Uterus (tissue), 4 donors: ENCODE data around the gene POTEM. TPM values are rescaled to one million over a fixed set of nuclear protein-coding genes. Genes with fewer than 3 reads are reported as not detected.
"Not testable (repeated sequence)": the region's sequence is repeated elsewhere in the genome, so short reads cannot be mapped to it uniquely, and the experiment has no call there.

ENCODE experiments used
- DNase-seq, 2 donors: peaks; one replicate each; pipeline ENCODE4 v3.0.0-alpha.2; 2019 to 2020
- H3K27ac ChIP-seq, 2 donors: fragments of 200-600 bp; sonication (generic); 1 replicate in 1 of 2; 2 replicates in 1 of 2; pipeline ENCODE4 v1.5.1; 2016 to 2018
- H3K27me3 ChIP-seq, 2 donors: fragments of 200-600 bp; sonication (generic); one replicate each; pipeline ENCODE4 v1.5.1; 2018 to 2019; ENCODE audit warnings: control low read depth in 1 of 2
- H3K36me3 ChIP-seq, 2 donors: fragments of 200-600 bp; sonication (generic); one replicate each; pipeline ENCODE4 v1.5.1; 2019; ENCODE audit warnings: control low read depth in 1 of 2
- H3K4me1 ChIP-seq, 2 donors: fragments of 200-600 bp; sonication (generic); one replicate each; pipeline ENCODE4 v1.5.1; 2018 to 2019; ENCODE audit warnings: control low read depth in 1 of 2
- H3K4me3 ChIP-seq, 2 donors: fragments of 200-600 bp; sonication (generic); 1 replicate in 1 of 2; 2 replicates in 1 of 2; pipeline ENCODE4 v1.5.1; 2018 to 2019; ENCODE audit warnings: mild to moderate bottlenecking in 1 of 2
- H3K9me3 ChIP-seq, 2 donors: fragments of 200-600 bp; sonication (generic); one replicate each; pipeline ENCODE4 v1.5.1; 2019; ENCODE audit warnings: control low read depth in 1 of 2
- intact Hi-C: fragments of 100-400 bp; cut with DNase I; formaldehyde crosslinking; loops from one replicate; pipeline ENCODE4 v1.15.1; 2023; ENCODE audit warnings: low total_unique reads
- total RNA-seq, 4 donors: library from RNA; depleted of rRNA in 3 of 4; stranded (reverse); fragments of >200 nt in 3 of 4; gene quantifications; one replicate each; pipeline versions ENCODE4 v1.1.0 to v1.2.4, GENCODE V29; 2014 to 2023
- donor health status: DM: yes; HTN: yes; CAD: no.

Gene POTEM
- not detected for total RNA-seq

DNA sequence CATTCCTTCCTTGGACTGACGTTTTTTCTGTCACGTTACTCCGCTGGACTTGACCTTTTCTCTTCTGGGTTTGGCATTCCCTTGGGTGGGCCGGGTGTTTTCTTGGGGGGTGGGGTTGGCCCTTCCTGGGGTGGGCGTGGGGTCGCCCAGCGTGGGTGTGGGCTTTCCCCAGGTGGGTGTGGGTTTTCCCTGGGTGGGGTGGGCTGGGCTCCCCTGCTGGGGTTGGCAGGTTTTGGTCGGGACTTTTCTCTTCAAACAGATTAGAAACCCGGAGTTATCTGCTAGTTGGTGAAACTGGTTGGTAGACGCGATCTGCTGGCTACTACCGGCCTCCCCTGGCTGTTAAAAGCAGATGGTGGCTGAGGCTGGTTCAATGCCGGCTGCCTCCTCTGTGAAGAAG is at the start of gene POTEM:
Gene POTEM (plus strand): TSS at position 301 of the 400 bp plus-strand sequence. CDS start 52 bp downstream, at position 353.
- H3K4me3 ChIP-seq, H3K27me3 ChIP-seq, H3K9me3 ChIP-seq, DNase-seq, H3K27ac ChIP-seq, H3K4me1 ChIP-seq, intact Hi-C loops, H3K36me3 ChIP-seq: not testable (repeated sequence)

DNA sequence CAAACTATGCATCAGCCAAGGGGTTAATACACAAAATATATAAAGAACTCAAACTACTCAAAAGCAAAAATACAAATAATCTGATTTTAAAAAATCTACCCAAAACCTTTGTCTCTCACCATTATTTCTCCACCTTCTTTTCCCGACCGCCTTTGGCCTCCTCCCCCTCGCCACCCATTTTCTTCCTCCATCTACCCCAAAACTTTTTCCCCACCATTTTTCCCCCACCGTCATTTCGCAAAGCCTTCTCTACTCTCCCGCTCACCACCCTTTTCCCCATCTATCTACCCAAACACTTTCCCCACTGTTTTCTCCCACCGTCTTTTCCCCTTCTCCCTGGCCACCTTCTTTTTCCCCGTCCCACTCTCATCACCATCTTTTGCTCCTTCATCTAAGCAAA is 48.9 kb upstream of the POTEM start:
- H3K4me3 ChIP-seq, intact Hi-C loops, H3K27ac ChIP-seq, H3K36me3 ChIP-seq, H3K27me3 ChIP-seq, H3K4me1 ChIP-seq, H3K9me3 ChIP-seq, DNase-seq: not testable (repeated sequence)

DNA sequence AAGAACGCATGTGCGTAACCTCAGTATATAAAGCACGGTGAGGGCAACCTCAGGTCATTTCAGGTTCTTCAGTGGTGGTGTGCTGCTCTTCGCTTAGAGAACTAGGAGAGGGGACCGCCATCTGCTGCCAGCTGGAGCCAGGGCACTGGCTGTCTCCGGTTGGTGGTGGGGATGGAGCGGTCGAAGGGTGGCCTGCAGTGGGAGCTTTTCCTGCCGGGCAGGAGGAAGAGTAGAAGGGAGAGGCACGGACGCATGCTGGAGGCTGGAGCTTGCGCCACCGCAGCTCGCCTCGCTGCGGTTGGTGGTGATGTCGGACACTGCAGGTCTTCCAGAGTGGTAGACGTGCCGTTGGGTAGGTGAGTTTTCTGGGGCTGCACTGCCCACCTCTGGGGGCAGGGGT is 47.2 kb upstream of the POTEM start:
- H3K36me3 ChIP-seq, intact Hi-C loops, H3K27me3 ChIP-seq, H3K4me3 ChIP-seq, H3K4me1 ChIP-seq, DNase-seq, H3K9me3 ChIP-seq, H3K27ac ChIP-seq: not testable (repeated sequence)

DNA sequence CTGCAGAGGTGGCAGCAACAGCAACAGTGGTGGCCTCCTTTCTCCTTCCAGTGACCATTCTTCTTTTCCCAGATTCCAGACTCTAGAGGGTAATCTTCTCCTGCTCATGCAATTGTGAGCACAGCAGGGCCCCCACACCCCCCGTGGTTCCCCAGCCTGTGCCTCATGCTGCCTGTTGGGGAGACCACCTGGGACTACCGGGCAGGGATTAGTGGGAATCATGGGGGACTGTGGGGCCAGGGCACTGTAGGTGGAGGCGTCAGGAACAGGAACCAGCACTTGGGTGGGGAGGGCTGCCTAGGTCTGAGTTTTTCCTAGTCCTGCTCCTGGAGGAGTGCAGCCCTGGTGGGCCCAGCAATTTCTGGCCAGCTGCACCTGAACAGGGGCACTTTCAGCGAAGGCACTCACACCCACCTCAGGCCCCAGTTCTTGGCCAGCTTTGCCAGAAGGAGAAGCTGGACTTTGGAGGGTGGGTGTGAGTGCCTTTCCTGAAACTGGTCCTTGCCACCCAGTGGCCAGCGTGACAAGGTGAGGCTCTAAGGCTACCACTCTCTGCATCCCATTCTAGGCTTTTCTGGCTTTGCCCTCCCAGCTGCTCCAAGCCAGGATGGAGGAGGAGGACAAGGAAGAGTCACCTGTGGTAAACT is 46.1 kb upstream of the POTEM start:
- DNase-seq, H3K36me3 ChIP-seq, H3K9me3 ChIP-seq, H3K27ac ChIP-seq, intact Hi-C loops, H3K4me1 ChIP-seq, H3K4me3 ChIP-seq, H3K27me3 ChIP-seq: not testable (repeated sequence)

DNA sequence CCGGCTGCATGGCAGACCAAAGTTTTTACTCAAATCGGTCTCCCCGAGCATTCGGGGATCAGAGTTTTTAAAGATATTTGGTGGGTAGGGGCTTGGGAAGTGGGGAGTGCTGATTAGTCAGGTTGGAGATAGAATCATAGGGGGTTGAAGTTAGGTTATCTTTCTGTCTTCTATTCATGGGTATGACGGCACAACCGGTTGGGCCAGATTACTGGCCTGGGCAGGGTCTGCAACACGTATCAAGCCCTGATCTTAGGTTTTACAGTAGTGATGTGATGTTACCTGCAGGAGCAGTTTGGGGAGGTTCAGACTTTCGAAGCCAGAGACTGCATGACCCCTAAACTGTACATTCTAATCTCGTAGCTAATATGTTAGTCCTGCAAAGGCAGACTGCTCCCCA is 30.4 kb upstream of the POTEM start:
- intact Hi-C loops, H3K27ac ChIP-seq, H3K9me3 ChIP-seq, H3K27me3 ChIP-seq, H3K36me3 ChIP-seq, H3K4me1 ChIP-seq, DNase-seq, H3K4me3 ChIP-seq: not testable (repeated sequence)

DNA sequence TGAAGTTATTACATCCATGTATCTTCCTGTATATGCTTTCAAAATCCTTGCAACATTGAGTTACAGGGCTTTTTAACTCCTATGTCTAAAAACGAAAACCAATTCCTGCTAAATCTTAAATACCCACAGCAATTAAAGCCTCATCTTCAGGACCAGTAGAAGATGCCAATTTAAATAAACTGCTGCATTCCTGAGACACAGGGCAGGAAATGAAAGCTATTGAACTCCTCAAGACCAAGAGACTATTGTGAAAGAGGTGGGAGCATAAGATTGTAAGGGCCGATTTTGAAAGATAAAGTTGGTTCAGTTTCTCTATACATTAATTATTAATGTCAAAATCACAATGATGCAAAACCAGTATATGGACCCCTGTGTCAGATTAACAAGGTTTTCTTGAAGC is 28.5 kb upstream of the POTEM start:
- intact Hi-C loops, H3K4me1 ChIP-seq, DNase-seq, H3K27me3 ChIP-seq, H3K36me3 ChIP-seq, H3K9me3 ChIP-seq, H3K27ac ChIP-seq, H3K4me3 ChIP-seq: not testable (repeated sequence)

DNA sequence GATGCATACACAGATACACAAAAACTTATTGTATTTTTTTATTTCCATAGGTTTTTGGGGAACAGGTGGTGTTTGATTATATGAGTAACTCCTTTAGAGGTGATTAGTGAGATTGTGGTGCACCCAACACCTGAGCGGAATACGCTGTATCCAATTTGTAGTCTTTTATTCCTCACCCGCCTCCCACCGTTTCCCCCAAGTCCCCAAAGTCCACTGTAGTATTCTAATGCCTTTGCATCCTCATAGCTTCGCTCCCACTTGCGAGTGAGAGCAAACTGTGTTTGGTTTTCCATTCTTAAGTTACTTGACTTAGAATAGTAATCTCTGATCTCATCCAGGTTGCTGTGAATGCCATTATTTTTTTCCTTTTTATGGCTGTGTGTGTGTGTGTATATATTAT is 17.3 kb upstream of the POTEM start:
- H3K27me3 ChIP-seq, H3K36me3 ChIP-seq, H3K4me1 ChIP-seq, intact Hi-C loops, H3K9me3 ChIP-seq, H3K4me3 ChIP-seq, H3K27ac ChIP-seq, DNase-seq: not testable (repeated sequence)

DNA sequence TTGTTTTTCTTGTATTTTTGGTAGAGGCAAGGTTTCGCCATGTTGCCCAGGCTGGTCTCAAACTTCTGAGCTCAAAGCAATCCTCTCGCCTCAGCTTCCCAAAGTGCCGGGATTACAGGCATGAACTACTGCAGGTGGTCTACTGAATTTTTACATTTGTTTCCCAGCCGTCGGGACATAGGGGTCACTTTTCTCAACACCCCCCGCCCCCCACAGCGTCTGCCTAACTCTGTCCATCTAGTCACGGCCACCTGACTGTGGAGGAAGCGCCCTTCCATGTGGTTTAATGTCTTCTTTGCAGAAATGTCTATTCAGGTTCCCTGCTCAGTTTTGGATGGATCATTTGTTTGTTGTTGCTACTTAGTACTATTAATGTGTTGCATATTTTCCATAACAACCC is 14.1 kb upstream of the POTEM start:
- H3K36me3 ChIP-seq, H3K9me3 ChIP-seq, H3K4me1 ChIP-seq, DNase-seq, H3K27ac ChIP-seq, H3K27me3 ChIP-seq, intact Hi-C loops, H3K4me3 ChIP-seq: not testable (repeated sequence)

DNA sequence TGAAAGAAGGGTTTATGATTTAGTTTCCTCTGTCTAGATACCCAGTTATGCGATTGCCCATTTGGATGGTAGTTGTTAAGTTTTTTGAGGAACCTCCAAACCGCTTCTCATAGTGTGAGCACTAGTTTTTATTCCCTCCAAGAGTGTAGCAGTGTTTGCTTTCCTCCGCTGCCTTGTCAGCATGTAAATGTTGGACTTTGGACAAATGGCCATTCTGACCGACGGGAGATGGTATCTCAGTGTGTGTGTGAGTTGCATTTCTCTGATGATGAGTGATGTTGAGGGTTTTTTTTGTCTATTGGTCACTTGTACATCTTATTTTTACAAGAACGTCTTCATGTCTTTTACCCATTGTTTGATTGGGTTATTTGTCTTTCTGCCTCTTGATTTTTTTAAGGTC is 11.4 kb upstream of the POTEM start:
- intact Hi-C loops, H3K27me3 ChIP-seq, H3K27ac ChIP-seq, DNase-seq, H3K36me3 ChIP-seq, H3K4me3 ChIP-seq, H3K9me3 ChIP-seq, H3K4me1 ChIP-seq: not testable (repeated sequence)

DNA sequence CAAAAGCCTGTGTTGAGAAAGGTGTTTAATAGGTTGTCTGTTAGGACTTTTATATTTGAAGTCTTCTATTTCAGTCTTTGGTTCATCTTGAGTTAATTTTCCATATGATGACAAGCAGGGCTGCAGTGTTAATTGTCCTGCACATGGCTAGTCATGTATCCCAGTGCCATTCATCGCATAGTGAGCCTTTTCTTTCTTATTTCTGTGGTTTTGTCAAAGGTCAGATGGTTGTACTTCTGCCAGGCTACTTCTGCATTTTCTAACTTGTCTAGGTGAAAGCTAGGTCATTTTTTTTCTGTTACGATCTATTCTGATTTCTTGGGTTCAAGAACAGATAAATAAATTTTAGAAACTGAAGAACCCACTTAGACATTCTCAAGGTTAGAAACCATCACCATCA is 5.7 kb upstream of the POTEM start:
- H3K27ac ChIP-seq, H3K27me3 ChIP-seq, H3K36me3 ChIP-seq, intact Hi-C loops, DNase-seq, H3K9me3 ChIP-seq, H3K4me3 ChIP-seq, H3K4me1 ChIP-seq: not testable (repeated sequence)

DNA sequence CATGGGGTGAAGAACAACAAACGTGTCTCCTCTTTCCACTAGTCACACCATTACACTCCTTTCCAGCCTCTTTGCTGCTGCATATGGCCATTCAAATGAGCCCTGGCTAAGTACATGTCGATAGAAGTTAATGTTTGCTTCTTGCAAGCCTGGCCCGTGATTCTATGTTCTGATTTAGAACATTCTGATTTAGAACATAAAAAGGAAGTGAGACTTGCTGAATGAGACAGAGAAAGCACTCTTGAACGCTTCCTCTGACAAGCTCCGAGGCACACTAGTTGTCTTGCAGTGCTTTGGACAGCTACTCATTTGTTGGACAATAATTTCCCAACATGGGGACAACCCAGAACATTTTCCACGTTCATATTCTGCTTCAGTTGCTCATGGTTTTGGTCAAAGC is 5.1 kb upstream of the POTEM start:
- H3K4me1 ChIP-seq, intact Hi-C loops, H3K27ac ChIP-seq: not testable (repeated sequence)

DNA sequence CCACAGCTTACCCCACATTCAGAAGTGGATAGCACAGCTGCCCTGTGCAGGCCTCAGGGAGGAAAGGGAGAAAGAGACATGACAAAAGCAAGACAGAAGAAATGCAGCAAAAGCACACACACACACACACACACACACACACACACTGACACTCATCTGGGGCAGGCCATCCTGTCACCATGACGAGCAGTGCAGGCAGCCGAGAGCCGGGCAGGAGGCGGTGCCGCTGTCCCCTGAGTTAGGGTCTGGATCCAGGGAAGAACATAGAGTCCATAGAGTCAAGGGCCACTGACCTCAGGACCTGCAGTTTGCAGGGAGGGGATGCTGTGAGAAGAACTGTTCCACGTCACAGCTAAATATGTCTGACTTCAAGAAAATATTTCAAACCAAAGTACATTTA is 4.0 kb upstream of the POTEM start:
- not testable (repeated sequence) for DNase-seq

More for the DNA sequence above, 5.1 kb upstream of the POTEM start:
- H3K9me3 ChIP-seq, H3K4me3 ChIP-seq, H3K36me3 ChIP-seq, DNase-seq, H3K27me3 ChIP-seq: not testable (repeated sequence)

DNA sequence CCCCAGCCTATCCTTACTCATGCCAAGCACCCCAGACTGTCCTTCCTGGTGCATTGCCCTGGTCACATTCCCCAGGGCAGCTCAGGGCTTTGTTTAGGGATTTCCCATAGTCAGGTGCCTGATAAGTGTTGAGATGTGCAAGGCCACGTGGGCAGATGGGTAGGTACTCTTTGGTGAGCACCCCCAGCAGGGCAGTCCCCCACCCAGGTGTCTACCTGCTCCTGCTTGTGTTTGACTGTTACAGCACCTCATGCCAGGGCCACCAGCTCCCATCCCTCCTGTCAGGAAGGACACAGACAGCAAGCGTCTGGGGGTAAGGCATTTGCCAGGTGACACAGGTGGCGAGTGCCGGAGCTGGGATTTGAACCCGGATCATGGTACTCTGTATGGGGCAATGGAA is 2.4 kb upstream of the POTEM start:
- H3K4me1 ChIP-seq, intact Hi-C loops: not testable (repeated sequence)

More for the DNA sequence above, 4.0 kb upstream of the POTEM start:
- H3K27me3 ChIP-seq, intact Hi-C loops, H3K4me3 ChIP-seq, H3K4me1 ChIP-seq, H3K36me3 ChIP-seq, H3K9me3 ChIP-seq, H3K27ac ChIP-seq: not testable (repeated sequence)

DNA sequence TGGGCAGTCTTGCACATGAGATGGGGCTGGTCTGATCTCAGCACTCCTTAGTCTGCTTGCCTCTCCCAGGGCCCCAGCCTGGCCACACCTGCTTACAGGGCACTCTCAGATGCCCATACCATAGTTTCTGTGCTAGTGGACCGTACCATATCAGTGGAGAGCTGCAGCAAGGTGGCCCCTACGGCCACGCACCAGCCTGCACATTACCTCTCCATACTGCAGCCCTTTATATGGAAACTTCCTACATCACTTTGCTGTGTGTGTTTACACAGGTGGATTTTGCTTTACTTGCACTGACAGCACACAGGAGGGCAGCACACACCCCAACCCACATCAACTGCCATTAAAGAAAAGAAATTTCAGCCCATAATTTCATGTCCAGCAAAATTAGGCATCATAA is 35.3 kb downstream of the POTEM start:
- intact Hi-C loops, H3K4me1 ChIP-seq, DNase-seq, H3K9me3 ChIP-seq, H3K4me3 ChIP-seq, H3K27me3 ChIP-seq, H3K36me3 ChIP-seq, H3K27ac ChIP-seq: not testable (repeated sequence)

More for the DNA sequence above, 2.4 kb upstream of the POTEM start:
- not testable (repeated sequence) for H3K4me3 ChIP-seq, H3K36me3 ChIP-seq, H3K27ac ChIP-seq, DNase-seq, H3K27me3 ChIP-seq, H3K9me3 ChIP-seq
